ENCODE measurements around the gene FRMD4A. TPM values are rescaled to one million over a fixed set of nuclear protein-coding genes. Genes with fewer than 3 reads are reported as not detected.

FRMD4A gene
- total RNA-seq, 1 experiment from 2014 or later: 60.8 TPM

DNA sequence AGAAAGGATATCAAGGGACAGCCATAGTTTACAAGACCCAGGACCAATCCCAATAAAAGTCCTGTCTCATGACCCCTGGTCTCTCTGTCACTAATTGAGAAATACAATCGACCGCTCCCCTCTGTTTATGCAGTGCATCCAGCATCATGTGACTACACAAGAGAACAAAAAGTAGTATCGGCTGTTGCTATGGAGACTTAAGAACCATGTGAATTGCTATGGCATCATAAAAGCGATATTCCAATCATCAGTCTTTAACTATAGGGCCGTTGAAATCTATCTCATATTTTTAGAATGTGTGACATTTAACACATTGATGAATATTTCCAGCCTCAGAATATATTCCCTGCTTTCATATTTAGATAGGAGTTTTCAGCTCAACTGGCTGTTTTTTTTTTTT, 139.3 kb downstream of the FRMD4A start:
- no peak for DNase-seq (ENCODE audit: low read depth)

DNA sequence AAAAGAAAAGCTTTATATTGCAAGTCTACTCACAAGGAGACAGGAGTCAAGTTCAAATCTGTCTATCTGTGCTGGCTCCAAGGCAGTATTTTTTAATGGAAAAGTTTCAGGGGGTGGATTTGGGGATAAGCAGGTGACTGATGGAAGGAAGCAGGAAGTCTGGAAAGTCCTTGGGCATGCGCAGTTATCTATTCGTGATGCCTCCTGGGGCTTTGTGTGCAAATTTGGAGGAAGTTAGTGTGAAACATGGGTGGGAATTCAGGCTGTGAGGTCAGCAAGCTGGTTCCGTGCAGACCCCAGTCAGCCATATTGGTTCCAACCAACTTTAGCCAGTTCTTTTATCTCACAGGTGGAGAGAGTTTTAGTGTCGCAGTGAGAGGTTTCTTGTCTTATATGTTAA, 140.0 kb downstream of the FRMD4A start:
- no peak for DNase-seq (ENCODE audit: low read depth)

DNA sequence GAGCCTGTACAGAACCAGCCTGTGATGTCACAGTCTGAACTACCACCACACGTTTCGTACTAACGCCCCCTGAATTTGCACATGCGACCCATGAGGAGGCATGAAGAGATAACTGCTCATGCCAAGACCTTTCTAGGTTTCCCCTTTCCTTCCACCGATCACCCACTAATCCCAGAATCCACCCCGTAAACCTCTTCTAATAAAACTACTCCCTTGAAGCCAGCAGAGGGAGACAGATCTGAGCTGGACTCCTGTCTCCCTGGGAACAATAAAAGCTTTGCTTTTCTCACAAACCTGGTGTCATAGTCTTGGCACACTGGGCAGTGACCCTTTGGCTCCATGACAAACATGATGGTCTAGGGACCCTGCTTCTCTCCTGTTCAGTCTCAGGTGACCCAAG, 144.5 kb downstream of the FRMD4A start:
- peak; percentile 23 for DNase-seq (ENCODE audit: low read depth)

DNA sequence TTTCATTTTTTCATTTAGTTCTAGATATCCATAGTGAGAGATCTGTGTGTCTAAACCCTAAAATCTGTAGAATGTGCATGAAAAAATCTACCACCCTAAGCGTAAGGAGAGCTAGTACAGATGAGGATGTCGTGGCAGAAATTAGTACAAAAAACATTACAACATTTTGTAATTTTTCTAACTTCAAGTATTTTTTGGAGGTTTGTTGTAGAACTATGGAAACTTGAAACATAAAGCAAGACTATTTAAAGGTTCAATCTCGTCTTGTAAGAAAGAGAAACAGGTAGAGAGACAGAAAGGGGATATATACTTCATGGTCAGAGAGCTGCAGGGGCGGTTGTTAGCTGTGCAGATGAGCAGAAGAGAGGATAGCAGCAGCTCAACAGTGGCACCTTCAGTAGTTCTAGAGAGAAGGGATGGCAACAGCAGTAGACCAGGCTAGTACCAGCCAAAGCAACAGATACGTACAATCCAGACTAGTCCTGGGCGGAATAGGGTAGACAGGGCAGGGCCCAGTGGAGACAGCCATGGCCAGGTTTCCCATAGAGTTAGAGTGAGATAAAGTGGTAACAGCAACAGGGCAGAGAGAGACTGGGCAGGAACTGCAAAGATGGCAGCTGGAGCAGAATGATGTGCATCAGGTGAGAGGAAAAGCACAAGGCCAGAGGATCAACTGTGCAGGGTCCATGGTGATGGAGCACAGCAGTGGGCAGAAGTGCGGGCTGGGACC, 145.2 kb downstream of the FRMD4A start:
- peak; percentile 99 for DNase-seq (ENCODE audit: low read depth)

DNA sequence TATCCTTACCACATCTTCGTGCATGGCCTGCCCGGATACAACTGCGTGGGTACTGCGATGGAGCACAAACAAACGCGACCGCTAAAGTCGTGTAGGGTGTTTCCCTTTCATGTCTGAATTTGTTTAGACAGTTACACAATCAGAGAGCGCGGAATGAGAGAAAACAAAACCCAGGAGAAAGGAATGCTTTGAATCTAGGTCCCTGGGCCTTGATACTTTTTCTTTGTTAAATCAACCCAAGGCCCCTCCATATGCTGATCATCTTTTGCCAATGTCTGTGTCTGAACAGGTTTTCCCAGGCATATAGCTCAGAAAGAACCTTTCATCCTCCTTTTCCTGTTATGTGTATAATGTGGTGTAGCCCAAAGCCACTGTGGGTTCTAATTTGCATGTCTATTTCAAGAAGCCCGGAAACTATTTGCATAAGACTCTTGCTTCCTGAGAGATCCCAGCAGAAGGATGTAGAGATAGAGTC, 145.8 kb downstream of the FRMD4A start:
- DNase-seq (ENCODE audit: low read depth): no peak

DNA sequence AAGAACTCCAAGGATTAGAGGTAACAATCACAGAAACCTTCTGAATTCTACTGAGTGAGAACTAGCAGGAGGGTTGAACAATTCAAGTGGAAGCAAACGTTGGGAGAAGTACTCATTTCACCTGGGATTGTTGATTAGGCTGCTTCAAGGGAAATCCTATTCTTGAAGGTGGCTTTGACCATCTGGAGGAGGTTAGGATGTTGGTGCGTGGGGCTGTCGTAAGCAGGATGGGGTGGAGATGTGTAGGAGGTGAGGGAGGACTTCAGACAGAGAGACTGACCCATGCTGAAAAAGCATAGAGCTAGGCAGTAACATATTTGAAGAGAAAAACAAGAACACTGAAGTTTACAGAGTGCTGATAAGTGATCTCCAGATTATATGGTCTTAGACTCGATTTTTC, 147.9 kb downstream of the FRMD4A start:
- no peak for DNase-seq (ENCODE audit: low read depth)

DNA sequence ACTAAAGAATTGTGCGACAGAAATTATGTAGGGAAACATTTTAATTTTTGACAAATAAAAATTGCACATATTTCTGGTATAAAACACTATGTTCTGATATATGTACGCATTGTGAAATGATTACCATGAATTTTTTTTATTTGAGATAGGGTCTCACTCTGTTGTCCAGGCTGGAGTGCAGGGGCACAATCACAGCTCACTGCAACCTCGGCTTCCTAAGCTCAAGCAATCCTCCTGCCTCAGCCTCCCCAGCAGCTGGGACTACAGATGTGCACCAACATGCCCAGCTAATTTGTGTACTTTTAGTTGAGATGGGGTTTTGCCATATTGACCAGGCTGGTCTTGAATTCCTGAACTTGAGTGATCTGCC, 149.2 kb downstream of the FRMD4A start:
- DNase-seq (ENCODE audit: low read depth): no peak

DNA sequence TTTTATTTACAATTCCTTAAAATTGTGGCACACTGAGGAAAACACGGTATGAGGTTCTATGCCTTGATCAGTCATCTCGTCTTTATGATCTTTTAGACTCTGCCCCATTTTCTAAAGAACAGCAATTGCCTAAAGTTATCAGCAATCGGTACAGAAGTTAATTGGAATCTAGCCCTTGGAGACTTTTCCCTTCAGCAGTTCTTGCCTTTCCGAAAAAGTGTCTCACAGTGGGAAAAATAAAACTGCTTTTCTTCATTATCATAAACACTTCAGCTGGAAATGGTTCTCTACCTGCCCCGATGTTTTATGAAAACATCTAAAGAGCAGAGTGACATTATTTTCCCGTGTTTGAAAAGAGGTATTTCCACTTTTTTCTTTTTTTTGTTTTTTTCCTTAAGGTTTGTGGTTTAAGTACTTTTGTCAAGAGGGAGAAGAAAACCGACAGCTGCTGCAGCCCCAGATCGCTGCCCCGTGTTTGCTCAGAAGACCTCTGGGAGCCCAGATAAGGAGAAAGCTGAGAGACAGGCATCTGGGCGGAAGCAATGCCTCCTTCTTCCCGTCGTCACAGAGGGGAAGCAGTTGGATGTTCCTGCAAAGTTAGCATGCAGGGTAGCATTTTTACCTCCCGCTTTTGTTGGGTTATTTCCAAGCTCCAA, 149.7 kb downstream of the FRMD4A start:
- no peak for DNase-seq (ENCODE audit: low read depth)

DNA sequence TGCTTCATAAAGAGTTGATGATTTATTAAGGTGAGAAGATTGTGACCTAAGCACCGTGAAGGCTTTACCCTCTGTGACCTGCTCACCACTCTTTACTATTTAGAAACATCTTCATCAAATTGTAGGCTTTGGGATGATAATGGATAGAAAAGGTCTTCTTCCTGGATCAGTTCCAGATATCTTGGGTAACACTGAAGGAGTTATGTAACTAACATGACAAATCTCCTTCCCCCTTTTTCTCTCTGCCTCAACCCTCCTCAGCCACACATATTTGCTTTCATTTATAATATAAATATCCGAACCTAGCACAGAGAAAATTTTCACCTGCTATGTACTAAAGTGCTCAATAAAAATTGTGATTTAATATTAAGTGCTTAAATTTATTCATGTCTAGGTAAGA, 151.5 kb downstream of the FRMD4A start:
- DNase-seq (ENCODE audit: low read depth): no peak

DNA sequence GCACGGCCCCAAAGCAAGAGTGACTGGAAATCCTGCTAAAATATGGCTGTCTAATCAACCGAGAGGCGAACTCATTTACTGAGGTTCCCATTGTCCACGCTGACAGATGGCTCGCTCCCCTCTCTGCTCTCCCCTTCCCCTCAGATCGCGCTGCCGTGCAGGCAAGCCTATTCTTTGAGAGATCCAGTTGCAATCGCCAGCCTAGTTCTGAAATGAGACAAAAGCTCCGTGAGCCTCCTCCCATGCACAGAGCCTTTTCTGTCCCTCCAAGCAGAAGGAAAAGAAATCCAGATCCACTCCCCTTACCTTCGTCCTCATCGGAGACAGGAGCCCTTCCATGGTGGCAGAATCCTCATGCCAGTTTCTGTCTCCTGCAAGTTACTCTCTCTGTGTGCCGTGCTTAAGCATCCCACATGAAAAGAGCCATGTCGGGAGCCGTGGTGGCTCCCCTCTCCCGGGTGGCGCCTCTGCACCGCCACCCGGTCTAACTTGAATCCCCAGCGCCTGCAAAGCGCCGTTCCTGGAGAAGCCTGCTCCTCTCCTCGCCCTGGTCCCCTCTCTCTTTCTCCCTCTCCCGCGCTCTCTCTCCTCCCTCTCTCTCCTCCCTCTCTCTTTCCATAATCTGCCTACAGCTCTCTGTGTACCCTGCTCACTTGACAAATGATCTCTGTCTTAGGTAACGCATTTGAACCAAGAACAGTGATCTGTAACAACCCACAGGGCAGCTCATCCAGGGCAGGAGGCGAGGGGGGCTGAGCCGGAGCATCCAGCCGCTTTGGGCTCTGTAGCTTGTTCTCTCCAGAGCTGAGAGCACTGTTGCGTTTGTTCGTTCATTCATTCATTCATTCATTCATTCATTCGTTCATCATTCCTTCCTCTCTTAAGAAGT, 156.8 kb downstream of the FRMD4A start:
- DNase-seq (ENCODE audit: low read depth): peak; percentile 31

DNA sequence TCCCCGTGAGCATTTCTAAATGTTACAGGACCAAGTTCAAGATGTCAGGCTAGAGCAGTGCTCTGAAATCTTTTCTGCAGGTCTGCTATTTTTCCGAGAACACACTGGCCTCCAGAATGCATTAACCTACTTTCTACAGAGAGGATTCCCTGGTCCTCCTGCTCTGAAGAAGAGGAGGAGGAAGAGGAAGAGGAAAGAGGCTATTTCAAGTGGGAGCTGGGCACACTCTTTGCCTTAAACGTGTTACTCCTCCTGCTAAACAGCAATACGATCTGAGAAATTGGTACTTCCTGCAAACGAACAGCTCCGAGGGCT, 157.4 kb downstream of the FRMD4A start:
- DNase-seq (ENCODE audit: low read depth): no peak

DNA sequence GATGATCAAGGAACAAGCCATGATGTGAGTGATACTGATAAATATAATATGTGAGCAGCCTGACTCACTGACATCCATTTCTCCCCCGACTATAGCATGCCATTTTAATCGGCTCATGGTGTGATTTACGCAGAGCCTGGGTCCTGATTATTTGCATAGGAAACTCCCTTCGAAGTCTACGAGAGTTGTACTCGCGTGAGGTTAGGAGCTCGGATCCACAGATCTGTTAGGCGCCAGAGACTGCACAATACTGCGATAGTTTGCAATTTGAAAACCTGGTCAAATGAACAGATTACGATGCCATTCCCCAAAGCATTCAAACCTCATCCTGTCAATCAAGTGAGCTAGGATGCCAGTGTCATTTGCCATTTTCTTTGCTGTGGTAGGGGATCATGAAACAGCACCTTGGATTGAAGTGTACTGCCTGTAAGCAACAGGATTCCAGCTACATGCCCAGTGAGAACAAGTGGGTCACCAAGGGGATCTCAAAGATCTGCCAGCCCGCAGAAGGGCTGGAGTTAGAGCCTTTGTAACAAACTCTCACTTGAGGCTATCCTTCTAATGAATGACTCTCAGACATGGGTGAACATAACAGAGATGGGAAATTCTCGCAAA, 158.3 kb downstream of the FRMD4A start:
- no peak for DNase-seq (ENCODE audit: low read depth)

DNA sequence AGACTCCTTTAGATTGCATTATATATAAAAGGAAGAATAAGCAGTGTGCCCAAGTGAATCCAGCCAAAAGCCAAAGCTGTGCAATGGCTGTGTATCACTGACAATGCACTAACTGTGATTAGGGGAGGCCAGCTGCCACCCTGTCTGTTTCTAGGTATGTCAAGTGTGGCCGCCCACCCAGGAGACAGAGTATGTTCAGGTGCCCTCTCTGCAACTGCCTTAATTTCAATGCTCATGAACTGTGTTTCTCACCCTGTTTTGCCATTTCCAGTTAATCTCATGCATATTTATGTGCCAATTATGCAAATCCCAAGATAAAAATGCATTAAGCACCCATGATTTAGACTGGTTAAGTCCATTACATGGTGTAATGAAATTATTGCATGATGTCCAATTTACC, 159.4 kb downstream of the FRMD4A start:
- DNase-seq (ENCODE audit: low read depth): no peak

DNA sequence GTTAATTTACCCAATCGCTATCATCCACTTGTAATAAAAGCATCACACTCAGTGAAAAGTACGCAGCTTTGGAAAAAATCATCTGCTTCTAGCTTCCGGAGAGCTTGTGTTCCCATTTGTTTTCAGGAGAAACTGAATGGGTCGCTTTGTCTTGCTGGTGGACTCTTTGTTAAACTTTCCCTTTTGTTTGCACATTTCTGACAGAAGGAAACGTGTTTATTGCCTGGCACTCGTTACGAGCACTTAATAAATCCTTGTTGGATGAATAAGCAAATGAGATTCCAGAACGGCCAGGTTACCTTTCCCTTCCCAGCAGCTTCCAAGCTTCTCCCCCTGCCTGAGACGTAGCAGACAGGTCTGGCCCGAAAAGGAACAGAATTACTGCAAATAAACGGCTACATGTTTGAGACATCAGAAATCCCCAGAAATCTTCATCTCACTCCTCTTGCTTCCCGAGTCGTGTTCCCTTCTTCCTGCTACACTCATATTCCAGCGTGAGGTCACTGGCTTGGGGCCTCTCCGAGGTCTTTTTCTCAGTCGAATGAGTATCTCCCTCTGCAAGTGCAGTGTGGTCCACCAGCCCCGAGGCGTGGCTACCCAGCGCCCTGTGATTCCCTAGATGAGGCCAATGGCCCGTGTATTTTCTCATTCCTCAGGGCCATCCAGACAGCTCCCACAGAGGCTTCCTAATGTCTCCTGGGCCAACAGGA, 167.2 kb downstream of the FRMD4A start:
- DNase-seq (ENCODE audit: low read depth): no peak

DNA sequence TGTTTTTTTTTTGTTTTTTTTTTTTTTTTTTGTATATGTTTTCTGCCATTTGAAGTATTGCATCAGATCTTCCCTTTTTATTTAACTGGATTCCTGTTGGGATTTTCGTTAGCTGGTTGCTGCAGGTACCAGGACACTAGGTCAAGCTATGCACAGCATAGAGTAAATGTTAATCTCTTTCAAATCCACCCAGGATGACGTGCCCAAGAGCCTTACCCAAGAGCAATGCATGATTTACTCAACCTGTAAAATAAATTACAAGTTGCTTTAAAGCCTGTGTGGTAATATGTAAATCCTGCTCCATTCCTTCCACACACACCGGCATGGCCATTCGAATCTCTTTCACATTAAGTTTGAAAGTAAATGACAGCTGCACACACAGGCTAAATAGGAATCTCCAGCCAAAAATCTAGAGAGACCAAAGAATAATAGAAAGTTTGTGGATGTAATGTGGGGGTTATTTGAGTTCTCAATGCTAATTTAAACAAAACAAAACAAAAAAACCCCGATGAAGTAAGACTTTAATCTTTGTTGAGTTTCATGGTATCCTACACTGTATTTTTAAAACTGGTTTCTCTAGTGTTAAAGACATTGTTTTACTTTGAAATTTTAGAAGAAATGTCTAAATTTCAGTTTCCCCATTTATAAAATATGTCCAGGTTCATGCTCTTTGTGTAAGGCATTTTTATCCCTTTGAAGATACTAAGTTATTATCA, 167.9 kb downstream of the FRMD4A start:
- DNase-seq (ENCODE audit: low read depth): no peak

DNA sequence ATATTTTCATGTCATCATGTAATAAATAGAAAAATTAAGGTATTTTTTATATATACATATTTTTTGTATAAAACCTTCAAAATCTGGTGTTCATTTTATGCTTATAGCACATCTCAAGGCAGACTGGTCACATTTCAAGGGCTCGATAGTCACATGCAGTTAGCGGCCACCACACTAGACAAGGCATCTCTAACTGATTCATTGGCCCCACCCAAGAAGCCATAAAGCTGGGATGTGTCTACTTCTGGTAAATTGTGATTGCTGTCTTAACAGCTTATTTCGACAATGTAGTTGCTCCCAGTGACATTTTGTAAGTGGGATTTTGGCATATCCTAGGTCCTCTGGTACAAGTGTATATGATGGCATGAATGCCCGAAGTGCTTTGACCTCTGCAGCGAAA, 168.7 kb downstream of the FRMD4A start:
- no peak for DNase-seq (ENCODE audit: low read depth)

DNA sequence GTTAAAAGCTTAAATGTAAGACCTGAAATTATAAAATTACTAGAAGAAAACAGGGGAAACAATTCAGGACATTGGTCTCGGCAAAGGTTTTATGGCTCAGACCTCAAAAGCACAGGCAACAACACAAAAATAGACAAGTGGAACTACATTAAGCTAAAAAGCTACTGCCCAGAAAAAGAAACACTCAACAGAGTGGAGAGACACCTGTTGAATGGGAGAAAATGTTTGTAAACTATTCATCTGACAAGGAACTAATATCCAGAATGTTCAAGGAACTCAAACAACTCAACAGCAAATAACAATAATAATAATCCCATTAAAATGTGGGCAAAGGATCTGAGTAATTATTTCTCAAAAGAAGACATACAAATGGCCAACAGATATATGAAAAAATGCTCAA, 170.4 kb downstream of the FRMD4A start:
- DNase-seq (ENCODE audit: low read depth): no peak

DNA sequence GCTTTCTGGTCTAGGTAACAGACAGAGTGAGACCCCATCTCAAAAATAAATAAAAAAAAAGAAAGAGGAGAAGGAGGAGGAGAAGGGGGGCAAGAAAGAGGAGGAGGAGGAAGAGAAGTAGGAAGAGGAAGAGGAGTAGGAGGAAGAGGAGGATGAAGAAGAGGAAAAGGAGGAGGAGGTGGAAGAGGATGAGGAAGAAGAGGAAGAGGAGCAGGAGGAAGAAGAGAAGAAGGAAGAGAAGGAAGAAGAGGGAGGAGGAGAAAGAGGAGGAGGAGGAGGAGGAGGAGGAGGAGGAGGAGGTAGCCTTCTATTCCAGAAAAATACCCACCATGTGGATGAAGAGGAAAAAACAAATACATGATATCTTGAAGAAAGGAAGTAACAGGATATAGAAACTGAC, 172.1 kb downstream of the FRMD4A start:
- no peak for DNase-seq (ENCODE audit: low read depth)

DNA sequence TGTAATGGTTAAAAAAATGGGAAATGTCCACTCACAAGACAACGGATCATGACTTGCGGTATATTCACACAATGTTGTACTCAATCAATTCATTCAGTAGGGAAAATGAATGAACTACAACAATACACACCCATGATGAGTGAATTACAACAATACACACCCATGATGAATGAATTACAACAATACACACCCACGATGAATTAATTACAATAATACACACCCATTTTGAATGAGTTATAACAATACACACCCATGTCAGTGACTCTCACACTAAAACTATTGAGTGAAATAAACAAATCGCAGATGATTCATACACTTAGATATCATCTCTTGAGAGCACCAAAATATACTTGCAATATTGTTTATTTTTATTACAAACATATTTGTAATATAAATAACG, 174.6 kb downstream of the FRMD4A start:
- DNase-seq (ENCODE audit: low read depth): no peak

DNA sequence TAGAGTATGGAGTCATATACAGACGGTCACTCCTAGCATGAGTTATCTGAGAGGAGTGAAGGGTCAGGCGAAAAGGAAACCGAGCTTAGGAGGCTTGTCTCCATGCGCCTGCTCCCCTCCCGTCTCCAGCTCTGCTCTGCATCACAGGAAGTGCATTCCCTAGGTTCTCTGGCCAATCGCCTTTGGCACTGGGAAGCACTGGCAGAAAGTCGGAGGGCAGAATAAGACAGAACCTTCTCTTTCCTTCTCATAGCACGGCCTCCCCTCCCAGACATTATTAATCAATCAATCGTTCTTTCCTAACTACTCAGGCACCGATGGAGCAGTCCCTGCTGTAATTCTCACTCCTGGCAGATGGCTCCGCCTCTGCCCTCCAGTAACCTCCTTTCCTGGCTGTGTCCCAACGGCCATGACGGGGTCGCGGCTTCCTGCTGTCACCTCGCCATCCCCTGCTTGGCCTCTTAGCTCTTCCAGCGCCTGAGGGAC, 177.1 kb downstream of the FRMD4A start:
- DNase-seq (ENCODE audit: low read depth): peak; percentile 85
